HG02973 (cell line): ENCODE data around the gene TRIM14.
"Not testable (repeated sequence)": the region's sequence is repeated elsewhere in the genome, so short reads cannot be mapped to it uniquely, and the experiment has no call there.

Experiments used
- ATAC-seq: cut with Tn5 transposase; IDR thresholded peaks from one replicate; pipeline ENCODE4 v1.9.1; 2021; ENCODE audit warnings: moderate library complexity; ENCODE audit not compliant: unreplicated experiment

The TRIM14 gene

GRCh38 chr9:98020476-98021145, 98.4 kb downstream of the TRIM14 start:
- no peak for ATAC-seq

DNA sequence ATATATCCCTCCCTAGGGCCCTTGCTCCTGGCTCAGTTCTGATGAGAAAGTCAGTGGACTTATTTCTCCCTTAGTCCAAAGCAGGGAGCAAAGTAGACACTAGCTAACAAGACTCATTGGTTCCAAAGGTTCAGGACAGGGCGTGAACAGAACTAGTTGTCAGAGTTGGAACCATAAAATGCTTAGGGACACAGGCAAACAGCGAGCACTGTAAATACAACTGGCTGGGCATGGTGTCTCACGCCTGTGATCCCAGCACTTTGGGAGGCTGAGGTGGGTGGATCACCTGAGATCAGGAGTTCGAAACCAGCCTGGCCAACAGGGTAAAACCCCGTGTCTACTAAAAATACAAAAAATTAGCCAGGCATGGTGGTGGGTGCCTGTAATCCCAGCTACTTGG, 99.2 kb downstream of the TRIM14 start:
- not testable (repeated sequence) for ATAC-seq
